Lower leg skin (tissue), 4 donors: ENCODE results near the gene MAD1L1. TPM values are rescaled to one million over a fixed set of nuclear protein-coding genes. Genes with fewer than 3 reads are reported as not detected.

Source experiments
- DNase-seq, 2 donors: peaks; one replicate each; pipeline ENCODE4 v3.0.0-alpha.2; 2019; ENCODE audit warnings: low spot score in 2 of 2
- H3K4me3 ChIP-seq: fragments of 200-600 bp; sonication (generic); 2 replicates; pipeline ENCODE4 v1.5.1; 2017; ENCODE audit warnings: mild to moderate bottlenecking, low read depth; ENCODE audit not compliant: poor library complexity, severe bottlenecking
- CTCF ChIP-seq, 3 donors: fragments of 450-650 bp; IDR thresholded peaks; one replicate each; pipeline ENCODE4 v1.5.1; 2016; ENCODE audit warnings: antibody characterized with exemption in 3 of 3, mild to moderate bottlenecking in 3 of 3, moderate library complexity in 2 of 3
- POLR2A ChIP-seq, 2 donors: fragments of 450-650 bp; IDR thresholded peaks; one replicate each; pipeline ENCODE4 v1.6.1; 2016 to 2017; ENCODE audit warnings: antibody characterized with exemption in 2 of 2, mild to moderate bottlenecking in 1 of 2, moderate library complexity in 1 of 2
- whole genome bisulfite sequencing, 2 donors: methylation state at CpG; one replicate each; pipeline ENCODE4 v1.1.5; 2018; 5-methylcytosine and 5-hydroxymethylcytosine counted together
- intact Hi-C: fragments of 100-400 bp; cut with DNase I; formaldehyde crosslinking; loops from one replicate; pipeline ENCODE4 v1.15.0; 2023; ENCODE audit warnings: low total_unique reads
- total RNA-seq, 4 donors: library from RNA; depleted of rRNA; stranded (reverse); fragments of >200 nt; gene quantifications; one replicate each; pipeline ENCODE4 v1.1.0, GENCODE V29; 2016

MAD1L1 gene
- total RNA-seq, 4 donors from 2014 or later: 37.7 to 77.8 (median 59.4) TPM

- WGBS, 2 donors: 89 to 91% methylated on average over 39 of the region's 39 CpGs
- TF ChIP-seq POLR2A (IDR thresholded peaks at IDR 0.05): no peak
- no peak for TF ChIP-seq CTCF (IDR thresholded peaks at IDR 0.05)
- intact Hi-C loops: no loop called here
- no peak for DNase-seq
- H3K4me3 ChIP-seq: no peak overlapping the region
Observed at GRCh38 chr7:1892011-1892965, 340.5 kb downstream of the MAD1L1 start.

GRCh38 chr7:1890289-1891235, 342.2 kb downstream of the MAD1L1 start:
- no peak for DNase-seq
- TF ChIP-seq CTCF (IDR thresholded peaks at IDR 0.05): no peak
- TF ChIP-seq POLR2A (IDR thresholded peaks at IDR 0.05): no peak
- no peak overlapping the region for H3K4me3 ChIP-seq
- intact Hi-C loops: no loop called here
- 95% methylated on average over 26 of the region's 26 CpGs for WGBS, 2 donors

GRCh38 chr7:1889556-1890181, 343.1 kb downstream of the MAD1L1 start:
- H3K4me3 ChIP-seq: no peak overlapping the region
- TF ChIP-seq POLR2A (IDR thresholded peaks at IDR 0.05) (no peak), CTCF (IDR thresholded peaks at IDR 0.05) (no peak)
- no peak for DNase-seq
- intact Hi-C loops: no loop called here
- 87 to 95% methylated on average over 11 to 12 of the region's 12 CpGs for WGBS, 2 donors

GRCh38 chr7:1889091-1889490, 343.7 kb downstream of the MAD1L1 start:
- H3K4me3 ChIP-seq: no peak overlapping the region
- WGBS, 2 donors: 93 to 94% methylated on average over 11 of the region's 11 CpGs
- no peak for DNase-seq
- intact Hi-C loops: no loop called here
- TF ChIP-seq POLR2A (IDR thresholded peaks at IDR 0.05): no peak
- no peak for TF ChIP-seq CTCF (IDR thresholded peaks at IDR 0.05)

GRCh38 chr7:1888425-1888824, 344.3 kb downstream of the MAD1L1 start:
- no peak overlapping the region for H3K4me3 ChIP-seq
- DNase-seq: no peak
- no peak for TF ChIP-seq CTCF (IDR thresholded peaks at IDR 0.05)
- TF ChIP-seq POLR2A (IDR thresholded peaks at IDR 0.05): no peak
- 91 to 93% methylated on average over 10 to 12 of the region's 12 CpGs for WGBS, 2 donors
- intact Hi-C loops: no loop called here
